ENCODE measurements around the gene BCL2L13. TPM values are rescaled to one million over a fixed set of nuclear protein-coding genes. Genes with fewer than 3 reads are reported as not detected.

The BCL2L13 gene
- total RNA-seq, 1 donor from 2014 or later = 33.9 TPM

DNA sequence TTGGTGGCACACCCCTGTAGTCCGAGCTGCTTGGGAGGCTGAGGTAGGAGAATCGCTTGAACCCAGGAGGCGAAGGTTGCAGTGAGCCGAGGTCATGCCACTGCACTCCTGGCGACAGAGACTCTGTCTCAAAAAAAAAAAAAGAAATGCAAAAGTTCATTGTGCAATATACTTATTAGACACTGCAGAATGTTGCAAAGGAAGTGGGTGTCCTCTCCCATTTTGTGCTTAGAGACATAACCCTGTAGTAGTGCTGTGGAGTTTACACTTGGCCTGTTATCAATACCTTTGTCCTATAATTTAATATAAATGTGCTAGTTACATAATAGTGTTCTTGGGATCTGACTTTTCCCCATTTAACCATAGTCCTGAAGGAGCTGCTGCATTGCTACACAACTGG, 9.4 kb downstream of the BCL2L13 start:
- DNase-seq (ENCODE audit: low spot score in 2 of 2, unreplicated experiment in 2 of 2) = no peak
- Mint-ChIP-seq H3K27me3 (ENCODE audit: low read depth) (no peaks in the 10 kb centered on the region), H3K36me3 (peaks cover 5% of the 10 kb centered on the region), H3K4me1 (no peaks in the 10 kb centered on the region), H3K4me3 (no peak overlapping the region), H3K27ac (no peak overlapping the region), H3K9me3 (no peaks in the 10 kb centered on the region)
- TF ChIP-seq, protein P1, sequence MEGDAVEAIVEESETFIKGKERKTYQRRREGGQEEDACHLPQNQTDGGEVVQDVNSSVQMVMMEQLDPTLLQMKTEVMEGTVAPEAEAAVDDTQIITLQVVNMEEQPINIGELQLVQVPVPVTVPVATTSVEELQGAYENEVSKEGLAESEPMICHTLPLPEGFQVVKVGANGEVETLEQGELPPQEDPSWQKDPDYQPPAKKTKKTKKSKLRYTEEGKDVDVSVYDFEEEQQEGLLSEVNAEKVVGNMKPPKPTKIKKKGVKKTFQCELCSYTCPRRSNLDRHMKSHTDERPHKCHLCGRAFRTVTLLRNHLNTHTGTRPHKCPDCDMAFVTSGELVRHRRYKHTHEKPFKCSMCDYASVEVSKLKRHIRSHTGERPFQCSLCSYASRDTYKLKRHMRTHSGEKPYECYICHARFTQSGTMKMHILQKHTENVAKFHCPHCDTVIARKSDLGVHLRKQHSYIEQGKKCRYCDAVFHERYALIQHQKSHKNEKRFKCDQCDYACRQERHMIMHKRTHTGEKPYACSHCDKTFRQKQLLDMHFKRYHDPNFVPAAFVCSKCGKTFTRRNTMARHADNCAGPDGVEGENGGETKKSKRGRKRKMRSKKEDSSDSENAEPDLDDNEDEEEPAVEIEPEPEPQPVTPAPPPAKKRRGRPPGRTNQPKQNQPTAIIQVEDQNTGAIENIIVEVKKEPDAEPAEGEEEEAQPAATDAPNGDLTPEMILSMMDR (IDR thresholded peaks at IDR 0.05; ENCODE audit: unreplicated experiment) = no peak

DNA sequence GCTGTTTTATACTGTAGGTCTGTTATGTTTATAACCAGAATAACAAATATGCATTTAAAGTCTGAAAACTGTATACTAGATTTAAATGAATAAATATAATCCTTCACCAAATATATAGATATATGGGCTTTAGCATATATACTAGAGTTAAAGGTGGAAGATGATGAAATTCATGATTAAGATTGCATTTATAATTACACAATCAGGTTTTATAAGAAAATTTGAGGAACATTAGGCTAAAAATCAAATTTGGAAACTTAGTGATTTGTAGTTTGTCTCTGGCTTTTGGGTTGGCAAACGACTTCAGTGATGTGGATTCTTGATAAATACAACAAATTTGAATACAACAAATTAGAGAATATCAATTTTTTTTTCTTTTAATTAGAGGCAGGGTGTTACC, 10.0 kb downstream of the BCL2L13 start:
- DNase-seq (ENCODE audit: low spot score in 2 of 2, unreplicated experiment in 2 of 2) = no peak
- Mint-ChIP-seq H3K36me3 (peaks cover 7% of the 10 kb centered on the region), H3K9me3 (no peaks in the 10 kb centered on the region), H3K27ac (no peak overlapping the region), H3K27me3 (ENCODE audit: low read depth) (no peaks in the 10 kb centered on the region), H3K4me3 (no peak overlapping the region), H3K4me1 (no peaks in the 10 kb centered on the region)
- TF ChIP-seq, protein P1 (IDR thresholded peaks at IDR 0.05; ENCODE audit: unreplicated experiment) = no peak

DNA sequence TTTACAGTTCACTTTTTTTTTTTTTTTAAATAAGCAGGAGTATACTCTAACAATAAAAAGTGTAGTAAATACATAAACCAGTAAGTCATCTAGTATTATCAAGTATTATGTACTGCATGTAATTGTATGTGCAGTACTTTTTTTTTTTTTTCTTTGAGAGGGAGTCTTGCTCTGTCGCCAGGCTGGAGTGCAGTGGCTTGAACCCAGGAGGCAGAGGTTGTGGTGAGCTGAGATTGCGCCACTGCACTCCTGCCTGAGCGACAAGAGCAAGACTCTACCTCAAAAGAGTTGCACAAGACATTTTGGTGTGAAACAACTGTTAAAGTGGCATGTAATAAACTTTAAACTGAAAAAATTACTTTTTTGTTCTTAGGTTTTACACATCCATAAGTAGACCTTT, 16.7 kb downstream of the BCL2L13 start:
- TF ChIP-seq, protein P1 (IDR thresholded peaks at IDR 0.05; ENCODE audit: unreplicated experiment) = no peak
- Mint-ChIP-seq H3K4me1 (no peaks in the 10 kb centered on the region), H3K4me3 (no peak overlapping the region), H3K27ac (no peak overlapping the region), H3K9me3 (no peaks in the 10 kb centered on the region), H3K36me3 (peaks cover 14% of the 10 kb centered on the region), H3K27me3 (ENCODE audit: low read depth) (no peaks in the 10 kb centered on the region)
- DNase-seq (ENCODE audit: low spot score in 2 of 2, unreplicated experiment in 2 of 2) = no peak

DNA sequence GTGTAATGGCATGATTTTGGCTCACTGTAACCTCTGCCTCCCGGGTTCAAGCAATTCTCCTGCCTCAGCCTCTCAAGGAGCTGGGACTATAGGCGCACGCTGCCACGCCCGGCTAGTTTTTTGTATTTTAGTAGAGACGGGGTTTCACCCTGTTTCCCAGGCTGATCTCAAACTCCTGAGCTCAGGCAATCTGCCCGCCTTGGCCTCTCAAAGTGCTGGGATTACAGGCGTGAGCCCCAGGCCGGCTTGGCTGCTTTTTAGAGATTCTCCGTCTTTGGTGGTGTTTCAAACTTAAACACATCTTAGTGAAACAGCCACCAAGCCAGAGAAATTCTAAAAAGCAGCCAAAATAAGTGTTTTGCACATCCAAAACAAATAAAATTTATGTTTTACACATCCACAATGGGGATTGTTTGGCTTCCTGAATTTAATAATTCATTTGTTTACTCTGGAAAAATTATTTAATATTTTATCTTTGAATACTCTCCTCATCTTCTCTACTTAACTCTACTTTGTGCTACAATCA, 18.4 kb downstream of the BCL2L13 start:
- no peaks in the 10 kb centered on the region for H3K4me1 Mint-ChIP-seq
- no peaks in the 10 kb centered on the region for H3K9me3 Mint-ChIP-seq
- H3K27me3 Mint-ChIP-seq (ENCODE audit: low read depth) = no peaks in the 10 kb centered on the region
- no peak for DNase-seq (ENCODE audit: low spot score in 2 of 2, unreplicated experiment in 2 of 2)
- H3K27ac Mint-ChIP-seq = no peak overlapping the region
- no peak overlapping the region for H3K4me3 Mint-ChIP-seq
- peaks cover 19% of the 10 kb centered on the region for H3K36me3 Mint-ChIP-seq
- TF ChIP-seq, protein P1 (IDR thresholded peaks at IDR 0.05; ENCODE audit: unreplicated experiment) = no peak

DNA sequence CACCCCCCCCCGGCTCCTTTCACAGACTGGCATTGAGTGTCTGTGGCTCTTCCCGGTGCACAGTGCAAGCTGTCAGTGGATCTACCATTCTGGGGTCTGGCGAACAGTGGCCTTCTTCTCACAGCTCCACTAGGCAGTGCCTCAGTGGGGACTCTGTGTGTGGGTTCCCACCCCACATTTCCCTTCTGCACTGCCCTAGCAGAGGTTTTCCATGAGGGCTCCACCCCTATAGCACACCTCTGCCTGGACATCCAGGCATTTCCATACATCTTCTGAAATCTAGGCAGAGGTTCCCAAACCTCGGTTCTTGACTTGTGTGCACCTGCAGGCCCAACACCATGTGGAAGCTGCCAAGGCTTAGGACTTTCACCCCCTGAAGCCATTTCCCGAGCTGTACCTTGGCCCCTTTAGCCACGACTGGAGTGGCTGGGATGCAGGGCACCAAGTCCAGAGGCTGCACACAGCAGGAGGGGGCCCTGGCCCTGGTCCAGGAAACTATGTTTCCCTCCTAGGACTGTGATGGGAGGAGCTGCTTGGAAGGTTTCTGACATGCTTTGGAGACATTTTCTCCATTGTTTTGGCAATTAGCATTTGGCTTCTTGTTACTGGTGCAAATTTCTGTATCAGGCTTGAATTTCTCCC, 26.0 kb downstream of the BCL2L13 start:
- H3K27me3 Mint-ChIP-seq (ENCODE audit: low read depth) = no peaks in the 10 kb centered on the region
- no peak overlapping the region for H3K4me3 Mint-ChIP-seq
- TF ChIP-seq, protein P1 (IDR thresholded peaks at IDR 0.05; ENCODE audit: unreplicated experiment) = no peak
- H3K36me3 Mint-ChIP-seq = peaks cover 39% of the 10 kb centered on the region
- DNase-seq (ENCODE audit: low spot score in 2 of 2, unreplicated experiment in 2 of 2) = no peak
- no peak overlapping the region for H3K27ac Mint-ChIP-seq
- H3K4me1 Mint-ChIP-seq = no peaks in the 10 kb centered on the region
- H3K9me3 Mint-ChIP-seq = peaks cover 11% of the 10 kb centered on the region

Measured in mesothelial cell of epicardium (in vitro differentiated cells).